SU-DHL-6 (cell line): ENCODE measurements around the gene CEP72.

Experiments
- H2AFZ ChIP-seq: fragments of 200-600 bp; sonication (generic); 2 replicates; pipeline ENCODE4 v1.6.1; 2014; ENCODE audit warnings: low read depth, mild to moderate bottlenecking, moderate library complexity, mixed read lengths, antibody characterized with exemption, low read length; ENCODE audit not compliant: severe bottlenecking
- H3F3A ChIP-seq: fragments of 200-600 bp; shearing (Covaris generic); 2 replicates; pipeline ENCODE4 v1.6.0; 2016; ENCODE audit warnings: antibody characterized with exemption, mild to moderate bottlenecking; ENCODE audit not compliant: insufficient read depth
- H3K27ac ChIP-seq: fragments of 200-600 bp; sonication (generic); 2 replicates; pipeline ENCODE4 v1.5.1; 2016; ENCODE audit warnings: low read depth, mild to moderate bottlenecking, low read length, moderate library complexity, mixed read lengths
- H3K27me3 ChIP-seq: fragments of 200-600 bp; sonication (generic), shearing (Covaris generic); 2 replicates; pipeline ENCODE4 v1.6.0; 2014; ENCODE audit warnings: mild to moderate bottlenecking, low read length
- H3K36me3 ChIP-seq: fragments of 200-600 bp; sonication (generic); 2 replicates; pipeline ENCODE4 v1.6.1; 2014; ENCODE audit warnings: mild to moderate bottlenecking, low read length, mixed read lengths
- H3K4me2 ChIP-seq: fragments of 300-600, 200-600 bp; shearing (Covaris generic), sonication (generic); 2 replicates; pipeline ENCODE4 v1.6.0; 2014; ENCODE audit warnings: low read length, low read depth, mild to moderate bottlenecking; ENCODE audit not compliant: poor library complexity, severe bottlenecking
- H3K4me3 ChIP-seq: fragments of 200-600 bp; sonication (generic); 2 replicates; pipeline ENCODE4 v1.5.1; 2014; ENCODE audit warnings: antibody characterized with exemption, low read length, mild to moderate bottlenecking, mixed read lengths; ENCODE audit not compliant: insufficient read depth, poor library complexity, severe bottlenecking
- H3K79me2 ChIP-seq: fragments of 200-600 bp; sonication (generic); 2 replicates; pipeline ENCODE4 v1.6.1; 2014; ENCODE audit warnings: mild to moderate bottlenecking, low read length, moderate library complexity; ENCODE audit not compliant: insufficient read depth
- H3K9ac ChIP-seq: fragments of 200-600 bp; sonication (generic); 2 replicates; pipeline ENCODE4 v1.7.0; 2014; ENCODE audit warnings: mild to moderate bottlenecking, low read length
- H3K9me2 ChIP-seq: fragments of 200-600 bp; sonication (generic); replicated peaks from 2 replicates; pipeline ENCODE4 v1.6.1; 2014; ENCODE audit warnings: low read length; ENCODE audit not compliant: insufficient read depth
- H3K9me3 ChIP-seq: fragments of 200-600 bp; sonication (generic); 2 replicates; pipeline ENCODE4 v1.6.1; 2014; ENCODE audit warnings: low read length, mixed read lengths; ENCODE audit not compliant: insufficient read depth
- H4K20me1 ChIP-seq: fragments of 200-600 bp; sonication (generic); 2 replicates; pipeline ENCODE4 v1.6.1; 2014; ENCODE audit warnings: low read depth, mild to moderate bottlenecking, antibody characterized with exemption, low read length, moderate library complexity, mixed read lengths
- CTCF ChIP-seq: fragments of 200-600 bp; sonication (generic); IDR thresholded peaks from one replicate; pipeline ENCODE4 v1.5.1; 2017; ENCODE audit warnings: antibody characterized with exemption, mild to moderate bottlenecking, low read length, moderate library complexity; ENCODE audit not compliant: insufficient read depth, poor library complexity, severe bottlenecking
- EZH2phosphoT487 ChIP-seq: fragments of 200-600 bp; sonication (generic), shearing (Covaris generic); conservative IDR thresholded peaks from 2 replicates; pipeline ENCODE4 v1.6.1; 2018; ENCODE audit warnings: mild to moderate bottlenecking, antibody characterized with exemption, low read length, moderate library complexity, mixed read lengths

The CEP72 gene

GRCh38 chr5:651296-652022 lies 39.3 kb downstream of the CEP72 start:
- no peak overlapping the region for H3K4me2 ChIP-seq
- H3K9me2 ChIP-seq, result no peaks in the 10 kb centered on the region
- H3K27me3 ChIP-seq, result no peaks in the 10 kb centered on the region
- H3K9me3 ChIP-seq, result 0 out of 2 replicates have a peak, but pooled peaks cover 9% of the 10 kb centered on the region
- H4K20me1 ChIP-seq, result no peaks in the 10 kb centered on the region
- H3K79me2 ChIP-seq, result no peaks in the 10 kb centered on the region
- no peak for TF ChIP-seq EZH2phosphoT487
- TF ChIP-seq CTCF, result no peak
- H2AFZ ChIP-seq, result no peak overlapping the region
- H3K36me3 ChIP-seq, result peaks cover 15% of the 10 kb centered on the region
- H3K27ac ChIP-seq, result no peak overlapping the region
- H3F3A ChIP-seq, result no peaks in the 10 kb centered on the region
- no peak overlapping the region for H3K4me3 ChIP-seq
- H3K9ac ChIP-seq, result no peak overlapping the region

GRCh38 chr5:652023-652515 lies 39.9 kb downstream of the CEP72 start:
- Histone ChIP-seq H3K36me3 (peaks cover 10% of the 10 kb centered on the region), H3K9me3 (0 out of 2 replicates have a peak, but pooled peaks cover 9% of the 10 kb centered on the region)
- no peak for TF ChIP-seq CTCF
- no peak for TF ChIP-seq EZH2phosphoT487

GRCh38 chr5:652773-653350 lies 40.7 kb downstream of the CEP72 start:
- no peaks in the 10 kb centered on the region for H3K27me3 ChIP-seq
- H3K36me3 ChIP-seq, result peaks cover 2% of the 10 kb centered on the region

More at GRCh38 chr5:652023-652515, 39.9 kb downstream of the CEP72 start:
- Histone ChIP-seq H3F3A (no peaks in the 10 kb centered on the region), H4K20me1 (no peaks in the 10 kb centered on the region), H3K4me2 (no peak overlapping the region), H2AFZ (no peak overlapping the region), H3K79me2 (no peaks in the 10 kb centered on the region), H3K9ac (no peak overlapping the region), H3K4me3 (no peak overlapping the region), H3K27ac (no peak overlapping the region), H3K9me2 (no peaks in the 10 kb centered on the region), H3K27me3 (no peaks in the 10 kb centered on the region)

More at GRCh38 chr5:652773-653350, 40.7 kb downstream of the CEP72 start:
- Histone ChIP-seq H3K4me2 (no peak overlapping the region), H3F3A (no peaks in the 10 kb centered on the region), H3K9me3 (0 out of 2 replicates have a peak, but pooled peaks cover 2% of the 10 kb centered on the region), H2AFZ (no peak overlapping the region), H3K9ac (no peak overlapping the region), H3K27ac (no peak overlapping the region), H4K20me1 (no peaks in the 10 kb centered on the region), H3K9me2 (no peaks in the 10 kb centered on the region), H3K79me2 (no peaks in the 10 kb centered on the region), H3K4me3 (no peak overlapping the region)
- TF ChIP-seq EZH2phosphoT487 (no peak), CTCF (no peak)
